ENCODE data around the gene SCARF1.

SCARF1 gene

GRCh38 chr17:1601571-1601970 lies 44.0 kb downstream of the SCARF1 start:
- H3K18ac ChIP-seq (ENCODE audit: low read depth in 1 of 2, low read length in 2 of 2) = no peak overlapping the region
- no peaks in the 10 kb centered on the region for H3K27me3 ChIP-seq (ENCODE audit: control insufficient read depth in 1 of 2, insufficient read depth in 1 of 2, low read length in 2 of 2)
- H2BK120ac ChIP-seq (ENCODE audit: low read depth, low read length) = no peak overlapping the region
- H2BK15ac ChIP-seq (ENCODE audit: low read depth, poor library complexity, severe bottlenecking) = no peak overlapping the region
- no peak overlapping the region for H3K4me2 ChIP-seq (ENCODE audit: low read length, poor library complexity, severe bottlenecking)
- H2BK5ac ChIP-seq (ENCODE audit: low read depth, low read length, poor library complexity, severe bottlenecking) = no peak overlapping the region
- peaks cover 0 to 18% of the 10 kb centered on the region in 2 experiments for H3K36me3 ChIP-seq (ENCODE audit: control insufficient read depth in 1 of 2, insufficient read depth in 2 of 2, low read depth in 1 of 2, low read length in 2 of 2)
- H2BK12ac ChIP-seq (ENCODE audit: low read length in 2 of 2) = no peak overlapping the region
- H3K23ac ChIP-seq (ENCODE audit: low read length in 2 of 2) = no peak overlapping the region
- H3K14ac ChIP-seq (ENCODE audit: low read length in 2 of 2) = no peak overlapping the region
- H3K79me1 ChIP-seq (replicated peaks; ENCODE audit: low read length, poor library complexity, severe bottlenecking) = no peaks in the 10 kb centered on the region
- peaks cover 8% of the 10 kb centered on the region for H3K4me1 ChIP-seq (ENCODE audit: control insufficient read depth, insufficient read depth, low read depth, low read length)
- H2AK5ac ChIP-seq (ENCODE audit: low read length, severe bottlenecking) = no peak overlapping the region
- H4K8ac ChIP-seq (ENCODE audit: low read length) = no peak overlapping the region
- H4K91ac ChIP-seq (ENCODE audit: low read length) = no peak overlapping the region
- H3K9ac ChIP-seq (ENCODE audit: low read length) = no peak overlapping the region
- WGBS = 97% methylated on average over 14 of the region's 14 CpGs
- peaks cover 6% of the 10 kb centered on the region for H3K9me3 ChIP-seq (ENCODE audit: control insufficient read depth, low read length)
- no peak overlapping the region for H3K4ac ChIP-seq (ENCODE audit: low read depth in 1 of 2, low read length in 2 of 2)
- H3K4me3 ChIP-seq (ENCODE audit: insufficient read depth in 1 of 2, low read depth in 1 of 2, low read length in 2 of 2) = no peak overlapping the region
- H3K27ac ChIP-seq (ENCODE audit: low read length, poor library complexity, severe bottlenecking) = no peak overlapping the region
- DNase-seq = no peak
- no peak overlapping the region for H2AFZ ChIP-seq (ENCODE audit: low read depth, low read length)

- Histone ChIP-seq H2BK15ac (ENCODE audit: low read depth, poor library complexity, severe bottlenecking) (no peak overlapping the region), H3K27ac (ENCODE audit: low read length, poor library complexity, severe bottlenecking) (no peak overlapping the region), H3K9me3 (ENCODE audit: control insufficient read depth, low read length) (peaks cover 6% of the 10 kb centered on the region), H2BK5ac (ENCODE audit: low read depth, low read length, poor library complexity, severe bottlenecking) (no peak overlapping the region), H3K79me1 (replicated peaks; ENCODE audit: low read length, poor library complexity, severe bottlenecking) (no peaks in the 10 kb centered on the region), H3K4me3 (ENCODE audit: insufficient read depth in 1 of 2, low read depth in 1 of 2, low read length in 2 of 2) (no peak overlapping the region), H3K23ac (ENCODE audit: low read length in 2 of 2) (no peak overlapping the region), H3K14ac (ENCODE audit: low read length in 2 of 2) (no peak overlapping the region), H3K4me1 (ENCODE audit: control insufficient read depth, insufficient read depth, low read depth, low read length) (no peaks in the 10 kb centered on the region), H3K36me3 (ENCODE audit: control insufficient read depth in 1 of 2, insufficient read depth in 2 of 2, low read depth in 1 of 2, low read length in 2 of 2) (peaks cover 0 to 9% of the 10 kb centered on the region in 2 experiments), H3K9ac (ENCODE audit: low read length) (no peak overlapping the region), H3K4me2 (ENCODE audit: low read length, poor library complexity, severe bottlenecking) (no peak overlapping the region), H2BK120ac (ENCODE audit: low read depth, low read length) (no peak overlapping the region), H3K4ac (ENCODE audit: low read depth in 1 of 2, low read length in 2 of 2) (no peak overlapping the region), H3K27me3 (ENCODE audit: control insufficient read depth in 1 of 2, insufficient read depth in 1 of 2, low read length in 2 of 2) (no peaks in the 10 kb centered on the region), H4K91ac (ENCODE audit: low read length) (no peak overlapping the region), H2AK5ac (ENCODE audit: low read length, severe bottlenecking) (no peak overlapping the region), H3K18ac (ENCODE audit: low read depth in 1 of 2, low read length in 2 of 2) (no peak overlapping the region), H2BK12ac (ENCODE audit: low read length in 2 of 2) (no peak overlapping the region), H2AFZ (ENCODE audit: low read depth, low read length) (no peak overlapping the region), H4K8ac (ENCODE audit: low read length) (no peak overlapping the region)
- no peak for DNase-seq
- 92% methylated on average over 8 of the region's 8 CpGs for WGBS
Measured at GRCh38 chr17:1598399-1599095, 47.0 kb downstream of the SCARF1 start.

GRCh38 chr17:1597861-1598342 lies 47.6 kb downstream of the SCARF1 start:
- Histone ChIP-seq H2BK12ac (ENCODE audit: low read length in 2 of 2) (no peak overlapping the region), H3K18ac (ENCODE audit: low read depth in 1 of 2, low read length in 2 of 2) (no peak overlapping the region), H3K9ac (ENCODE audit: low read length) (no peak overlapping the region), H3K36me3 (ENCODE audit: control insufficient read depth in 1 of 2, insufficient read depth in 2 of 2, low read depth in 1 of 2, low read length in 2 of 2) (peaks cover 4 to 13% of the 10 kb centered on the region in 2 experiments), H3K9me3 (ENCODE audit: control insufficient read depth, low read length) (peaks cover 6% of the 10 kb centered on the region), H4K91ac (ENCODE audit: low read length) (no peak overlapping the region), H3K27ac (ENCODE audit: low read length, poor library complexity, severe bottlenecking) (no peak overlapping the region), H3K79me1 (replicated peaks; ENCODE audit: low read length, poor library complexity, severe bottlenecking) (no peaks in the 10 kb centered on the region), H2AFZ (ENCODE audit: low read depth, low read length) (no peak overlapping the region), H3K4ac (ENCODE audit: low read depth in 1 of 2, low read length in 2 of 2) (no peak overlapping the region), H4K8ac (ENCODE audit: low read length) (no peak overlapping the region), H3K4me2 (ENCODE audit: low read length, poor library complexity, severe bottlenecking) (no peak overlapping the region), H3K23ac (ENCODE audit: low read length in 2 of 2) (no peak overlapping the region), H3K14ac (ENCODE audit: low read length in 2 of 2) (no peak overlapping the region), H3K4me3 (ENCODE audit: insufficient read depth in 1 of 2, low read depth in 1 of 2, low read length in 2 of 2) (no peak overlapping the region), H2BK5ac (ENCODE audit: low read depth, low read length, poor library complexity, severe bottlenecking) (no peak overlapping the region), H3K27me3 (ENCODE audit: control insufficient read depth in 1 of 2, insufficient read depth in 1 of 2, low read length in 2 of 2) (no peaks in the 10 kb centered on the region), H3K4me1 (ENCODE audit: control insufficient read depth, insufficient read depth, low read depth, low read length) (peaks cover 5% of the 10 kb centered on the region), H2BK120ac (ENCODE audit: low read depth, low read length) (no peak overlapping the region), H2AK5ac (ENCODE audit: low read length, severe bottlenecking) (no peak overlapping the region), H2BK15ac (ENCODE audit: low read depth, poor library complexity, severe bottlenecking) (no peak overlapping the region)
- DNase-seq = no peak
- WGBS = 96% methylated on average over 14 of the region's 14 CpGs

- no peak overlapping the region for H3K23ac ChIP-seq (ENCODE audit: low read length in 2 of 2)
- H3K4ac ChIP-seq (ENCODE audit: low read depth in 1 of 2, low read length in 2 of 2) = no peak overlapping the region
- peaks cover 4 to 16% of the 10 kb centered on the region in 2 experiments for H3K36me3 ChIP-seq (ENCODE audit: control insufficient read depth in 1 of 2, insufficient read depth in 2 of 2, low read depth in 1 of 2, low read length in 2 of 2)
- H3K14ac ChIP-seq (ENCODE audit: low read length in 2 of 2) = no peak overlapping the region
- no peaks in the 10 kb centered on the region for H3K27me3 ChIP-seq (ENCODE audit: control insufficient read depth in 1 of 2, insufficient read depth in 1 of 2, low read length in 2 of 2)
- no peak overlapping the region for H4K91ac ChIP-seq (ENCODE audit: low read length)
- no peak overlapping the region for H3K4me3 ChIP-seq (ENCODE audit: insufficient read depth in 1 of 2, low read depth in 1 of 2, low read length in 2 of 2)
- H2AFZ ChIP-seq (ENCODE audit: low read depth, low read length) = no peak overlapping the region
- 97% methylated on average over 5 of the region's 5 CpGs for WGBS
- H2BK5ac ChIP-seq (ENCODE audit: low read depth, low read length, poor library complexity, severe bottlenecking) = no peak overlapping the region
- H2BK15ac ChIP-seq (ENCODE audit: low read depth, poor library complexity, severe bottlenecking) = no peak overlapping the region
- H3K9ac ChIP-seq (ENCODE audit: low read length) = no peak overlapping the region
- H3K4me2 ChIP-seq (ENCODE audit: low read length, poor library complexity, severe bottlenecking) = no peak overlapping the region
- H3K79me1 ChIP-seq (replicated peaks; ENCODE audit: low read length, poor library complexity, severe bottlenecking) = no peaks in the 10 kb centered on the region
- no peak overlapping the region for H2AK5ac ChIP-seq (ENCODE audit: low read length, severe bottlenecking)
- DNase-seq = no peak
- H4K8ac ChIP-seq (ENCODE audit: low read length) = no peak overlapping the region
- H3K27ac ChIP-seq (ENCODE audit: low read length, poor library complexity, severe bottlenecking) = no peak overlapping the region
- peaks cover 33% of the 10 kb centered on the region for H3K4me1 ChIP-seq (ENCODE audit: control insufficient read depth, insufficient read depth, low read depth, low read length)
- H3K9me3 ChIP-seq (ENCODE audit: control insufficient read depth, low read length) = no peaks in the 10 kb centered on the region
- H2BK120ac ChIP-seq (ENCODE audit: low read depth, low read length) = no peak overlapping the region
- H3K18ac ChIP-seq (ENCODE audit: low read depth in 1 of 2, low read length in 2 of 2) = no peak overlapping the region
- H2BK12ac ChIP-seq (ENCODE audit: low read length in 2 of 2) = no peak overlapping the region
Measured at GRCh38 chr17:1593630-1593931, 52.0 kb downstream of the SCARF1 start.

Measured in mesenchymal stem cell (in vitro differentiated cells and primary cell).